Measurements from ENCODE around the gene SAMD14.

DNA sequence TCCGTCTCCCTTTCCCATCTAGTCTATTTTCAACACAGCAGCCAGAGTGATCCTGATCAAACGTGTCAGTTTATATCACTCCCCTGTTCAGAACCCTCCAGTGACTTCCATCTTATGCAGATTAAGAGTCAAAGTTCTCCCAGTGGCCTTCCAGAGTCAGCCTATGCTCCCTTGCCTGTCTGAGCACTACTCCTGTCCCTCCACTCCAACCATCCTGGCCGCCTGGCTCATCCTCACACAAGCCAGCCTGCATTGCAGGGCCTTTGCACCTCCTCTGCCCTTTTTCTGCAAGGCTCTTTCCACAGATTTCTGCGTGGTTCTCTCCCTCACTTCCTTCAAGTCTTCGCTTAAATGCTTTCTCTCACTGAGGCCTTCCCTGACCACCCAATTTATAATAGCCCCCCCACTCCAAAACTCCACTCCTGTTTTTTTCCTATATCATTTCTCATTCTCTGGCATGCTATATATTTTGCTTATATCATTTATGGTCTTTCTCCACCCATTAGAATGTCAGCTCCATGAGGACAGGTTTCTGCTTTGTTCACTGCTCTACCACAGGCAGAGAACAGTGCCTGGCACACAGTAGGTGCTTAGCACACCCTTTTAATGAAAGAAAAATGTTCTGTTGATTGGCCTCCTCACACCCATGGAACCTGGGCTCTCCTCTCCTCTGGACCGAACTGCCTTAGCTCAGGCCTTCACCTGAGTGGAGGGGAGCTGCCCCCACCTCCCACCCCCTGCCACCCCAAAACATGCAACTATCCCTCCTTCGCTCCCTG, 9.3 kb downstream of the SAMD14 start:
- TF ChIP-seq TSHZ2 (CRISPR knock-in tag; IDR thresholded peaks at IDR 0.05) (no peak), CSDC2 (CRISPR knock-in tag; IDR thresholded peaks at IDR 0.05) (no peak), CREB5 (CRISPR knock-in tag; IDR thresholded peaks at IDR 0.05; ENCODE audit: low read depth) (no peak), ARNTL (CRISPR knock-in tag; IDR thresholded peaks at IDR 0.05; ENCODE audit: borderline replicate concordance, low read depth) (no peak)
